ENCODE results near the gene MYLK4. TPM values are rescaled to one million over a fixed set of nuclear protein-coding genes. Genes with fewer than 3 reads are reported as not detected.

The MYLK4 gene
- total RNA-seq, 1 donor from 2014 or later, result 0.23 TPM

- H3K27me3 ChIP-seq (ENCODE audit: insufficient read depth, low read length), result peaks cover 3% of the 10 kb centered on the region
- no peaks in the 10 kb centered on the region for H3K36me3 ChIP-seq (ENCODE audit: insufficient read depth, low read length)
- no peak overlapping the region for H3K9ac ChIP-seq (ENCODE audit: low read length)
- H3K9me3 Mint-ChIP-seq (ENCODE audit: unreplicated experiment), result no peaks in the 10 kb centered on the region
- no peak overlapping the region for H2AFZ ChIP-seq (ENCODE audit: low read depth, low read length)
- H3K4me3 Mint-ChIP-seq (ENCODE audit: unreplicated experiment), result no peak overlapping the region
- H3K4me1 Mint-ChIP-seq (ENCODE audit: low read depth, unreplicated experiment), result no peaks in the 10 kb centered on the region
- no peak overlapping the region for H3K4me3 ChIP-seq (ENCODE audit: insufficient read depth, low read depth, low read length)
- H3K9me3 ChIP-seq (ENCODE audit: insufficient read depth, low read depth, low read length), result no peaks in the 10 kb centered on the region
- H3K27me3 Mint-ChIP-seq (ENCODE audit: low read depth, unreplicated experiment), result peaks cover 2% of the 10 kb centered on the region
- H4K20me1 ChIP-seq (ENCODE audit: insufficient read depth, low read length), result no peaks in the 10 kb centered on the region
- H3K4me2 ChIP-seq (ENCODE audit: low read length), result no peak overlapping the region
- H3K27ac Mint-ChIP-seq (ENCODE audit: unreplicated experiment), result no peak overlapping the region
- TF ChIP-seq CTCF (IDR thresholded peaks at IDR 0.05; ENCODE audit: insufficient read depth, low read depth, low read length), result no peak
- no peak for TF ChIP-seq EZH2 (IDR thresholded peaks at IDR 0.05; ENCODE audit: insufficient read depth, low read length)
- FAIRE-seq, result no peak
- no peak for DNase-seq (ENCODE audit: low read depth)
- no peaks in the 10 kb centered on the region for H3K79me2 ChIP-seq (ENCODE audit: insufficient read depth, low read length)
- H3K27ac ChIP-seq (ENCODE audit: low read depth, low read length), result no peak overlapping the region
- H3K4me1 ChIP-seq (ENCODE audit: insufficient read depth, low read length), result no peaks in the 10 kb centered on the region
- H3K36me3 Mint-ChIP-seq (ENCODE audit: low read depth, unreplicated experiment), result no peaks in the 10 kb centered on the region
Observed at GRCh38 chr6:2754911-2755310, 4.2 kb upstream of the MYLK4 start.

GRCh38 chr6:2754393-2754792, 3.7 kb upstream of the MYLK4 start:
- Mint-ChIP-seq H3K4me3 (ENCODE audit: unreplicated experiment) (no peak overlapping the region), H3K27me3 (ENCODE audit: low read depth, unreplicated experiment) (peaks cover 2% of the 10 kb centered on the region), H3K4me1 (ENCODE audit: low read depth, unreplicated experiment) (no peaks in the 10 kb centered on the region), H3K36me3 (ENCODE audit: low read depth, unreplicated experiment) (no peaks in the 10 kb centered on the region), H3K9me3 (ENCODE audit: unreplicated experiment) (no peaks in the 10 kb centered on the region), H3K27ac (ENCODE audit: unreplicated experiment) (no peak overlapping the region)
- Histone ChIP-seq H4K20me1 (ENCODE audit: insufficient read depth, low read length) (no peaks in the 10 kb centered on the region), H3K9ac (ENCODE audit: low read length) (no peak overlapping the region), H3K27ac (ENCODE audit: low read depth, low read length) (no peak overlapping the region), H3K4me2 (ENCODE audit: low read length) (no peak overlapping the region), H3K9me3 (ENCODE audit: insufficient read depth, low read depth, low read length) (no peaks in the 10 kb centered on the region), H3K4me3 (ENCODE audit: insufficient read depth, low read depth, low read length) (no peak overlapping the region), H3K4me1 (ENCODE audit: insufficient read depth, low read length) (no peaks in the 10 kb centered on the region), H3K36me3 (ENCODE audit: insufficient read depth, low read length) (no peaks in the 10 kb centered on the region), H3K27me3 (ENCODE audit: insufficient read depth, low read length) (peaks cover 6% of the 10 kb centered on the region), H3K79me2 (ENCODE audit: insufficient read depth, low read length) (no peaks in the 10 kb centered on the region), H2AFZ (ENCODE audit: low read depth, low read length) (no peak overlapping the region)
- FAIRE-seq (no peak), DNase-seq (ENCODE audit: low read depth) (no peak)
- TF ChIP-seq EZH2 (IDR thresholded peaks at IDR 0.05; ENCODE audit: insufficient read depth, low read length) (no peak), CTCF (IDR thresholded peaks at IDR 0.05; ENCODE audit: insufficient read depth, low read depth, low read length) (no peak)

- H3K4me3 Mint-ChIP-seq (ENCODE audit: unreplicated experiment), result no peak overlapping the region
- no peak for TF ChIP-seq EZH2 (IDR thresholded peaks at IDR 0.05; ENCODE audit: insufficient read depth, low read length)
- no peak for TF ChIP-seq CTCF (IDR thresholded peaks at IDR 0.05; ENCODE audit: insufficient read depth, low read depth, low read length)
- Histone ChIP-seq H3K79me2 (ENCODE audit: insufficient read depth, low read length) (no peaks in the 10 kb centered on the region), H4K20me1 (ENCODE audit: insufficient read depth, low read length) (no peaks in the 10 kb centered on the region), H3K36me3 (ENCODE audit: insufficient read depth, low read length) (no peaks in the 10 kb centered on the region), H3K4me1 (ENCODE audit: insufficient read depth, low read length) (no peaks in the 10 kb centered on the region), H3K9ac (ENCODE audit: low read length) (no peak overlapping the region), H3K4me2 (ENCODE audit: low read length) (no peak overlapping the region), H3K27me3 (ENCODE audit: insufficient read depth, low read length) (peaks cover 6% of the 10 kb centered on the region), H3K4me3 (ENCODE audit: insufficient read depth, low read depth, low read length) (no peak overlapping the region), H3K9me3 (ENCODE audit: insufficient read depth, low read depth, low read length) (no peaks in the 10 kb centered on the region), H2AFZ (ENCODE audit: low read depth, low read length) (no peak overlapping the region), H3K27ac (ENCODE audit: low read depth, low read length) (no peak overlapping the region)
- no peak overlapping the region for H3K27ac Mint-ChIP-seq (ENCODE audit: unreplicated experiment)
- no peaks in the 10 kb centered on the region for H3K36me3 Mint-ChIP-seq (ENCODE audit: low read depth, unreplicated experiment)
- peaks cover 2% of the 10 kb centered on the region for H3K27me3 Mint-ChIP-seq (ENCODE audit: low read depth, unreplicated experiment)
- H3K4me1 Mint-ChIP-seq (ENCODE audit: low read depth, unreplicated experiment), result no peaks in the 10 kb centered on the region
- H3K9me3 Mint-ChIP-seq (ENCODE audit: unreplicated experiment), result no peaks in the 10 kb centered on the region
- DNase-seq (ENCODE audit: low read depth) (no peak), FAIRE-seq (no peak)
Observed at GRCh38 chr6:2753743-2754142, 3.0 kb upstream of the MYLK4 start.

Data from astrocyte (in vitro differentiated cells and primary cell).